ENCODE measurements around the gene PTGDS.

DNA sequence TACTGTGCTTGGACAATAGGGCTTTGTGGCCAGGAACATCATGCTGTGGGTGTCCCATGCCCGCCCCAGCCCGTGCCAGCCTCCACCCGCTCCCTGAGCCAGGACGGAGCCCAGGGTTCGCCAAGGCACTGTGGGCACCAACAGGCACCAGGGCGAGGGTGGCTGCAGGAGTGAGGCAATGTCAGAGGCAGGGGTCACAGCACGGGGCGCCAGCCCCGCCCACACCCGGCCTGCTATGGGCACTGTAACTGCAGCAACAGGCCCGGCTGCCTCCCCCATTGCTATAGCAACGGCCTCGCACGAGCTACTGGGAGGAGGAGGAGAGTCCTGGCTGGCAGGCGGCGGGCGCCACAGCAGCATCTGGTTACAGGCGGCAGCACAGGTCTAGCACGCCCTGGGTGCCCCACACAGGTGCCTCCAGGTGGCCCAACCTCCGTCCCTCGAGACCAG is 48.2 kb downstream of the PTGDS start:
- TF ChIP-seq NFIC (IDR thresholded peaks at IDR 0.05) (no peak), YY1 (IDR thresholded peaks at IDR 0.05; ENCODE audit: low read depth) (no peak), TAF1 (IDR thresholded peaks at IDR 0.05; ENCODE audit: low read depth) (no peak), CREB1 (IDR thresholded peaks at IDR 0.05; ENCODE audit: low read depth) (no peak), ZBTB7A (IDR thresholded peaks at IDR 0.05; ENCODE audit: low read depth) (peak; percentile 26; the same call in 1 of the 2 replicates), EP300 (IDR thresholded peaks at IDR 0.05; ENCODE audit: borderline replicate concordance) (no peak), FOXM1 (IDR thresholded peaks at IDR 0.05; ENCODE audit: borderline replicate concordance, low read depth) (no peak), CEBPB (IDR thresholded peaks at IDR 0.05) (peak; percentile 47; the same call in 1 of the 2 replicates)
- TF ChIP-seq, protein P1, sequence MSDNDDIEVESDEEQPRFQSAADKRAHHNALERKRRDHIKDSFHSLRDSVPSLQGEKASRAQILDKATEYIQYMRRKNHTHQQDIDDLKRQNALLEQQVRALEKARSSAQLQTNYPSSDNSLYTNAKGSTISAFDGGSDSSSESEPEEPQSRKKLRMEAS (IDR thresholded peaks at IDR 0.05) = peak; percentile 85
- TF ChIP-seq, protein P2, sequence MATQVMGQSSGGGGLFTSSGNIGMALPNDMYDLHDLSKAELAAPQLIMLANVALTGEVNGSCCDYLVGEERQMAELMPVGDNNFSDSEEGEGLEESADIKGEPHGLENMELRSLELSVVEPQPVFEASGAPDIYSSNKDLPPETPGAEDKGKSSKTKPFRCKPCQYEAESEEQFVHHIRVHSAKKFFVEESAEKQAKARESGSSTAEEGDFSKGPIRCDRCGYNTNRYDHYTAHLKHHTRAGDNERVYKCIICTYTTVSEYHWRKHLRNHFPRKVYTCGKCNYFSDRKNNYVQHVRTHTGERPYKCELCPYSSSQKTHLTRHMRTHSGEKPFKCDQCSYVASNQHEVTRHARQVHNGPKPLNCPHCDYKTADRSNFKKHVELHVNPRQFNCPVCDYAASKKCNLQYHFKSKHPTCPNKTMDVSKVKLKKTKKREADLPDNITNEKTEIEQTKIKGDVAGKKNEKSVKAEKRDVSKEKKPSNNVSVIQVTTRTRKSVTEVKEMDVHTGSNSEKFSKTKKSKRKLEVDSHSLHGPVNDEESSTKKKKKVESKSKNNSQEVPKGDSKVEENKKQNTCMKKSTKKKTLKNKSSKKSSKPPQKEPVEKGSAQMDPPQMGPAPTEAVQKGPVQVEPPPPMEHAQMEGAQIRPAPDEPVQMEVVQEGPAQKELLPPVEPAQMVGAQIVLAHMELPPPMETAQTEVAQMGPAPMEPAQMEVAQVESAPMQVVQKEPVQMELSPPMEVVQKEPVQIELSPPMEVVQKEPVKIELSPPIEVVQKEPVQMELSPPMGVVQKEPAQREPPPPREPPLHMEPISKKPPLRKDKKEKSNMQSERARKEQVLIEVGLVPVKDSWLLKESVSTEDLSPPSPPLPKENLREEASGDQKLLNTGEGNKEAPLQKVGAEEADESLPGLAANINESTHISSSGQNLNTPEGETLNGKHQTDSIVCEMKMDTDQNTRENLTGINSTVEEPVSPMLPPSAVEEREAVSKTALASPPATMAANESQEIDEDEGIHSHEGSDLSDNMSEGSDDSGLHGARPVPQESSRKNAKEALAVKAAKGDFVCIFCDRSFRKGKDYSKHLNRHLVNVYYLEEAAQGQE (IDR thresholded peaks at IDR 0.05; ENCODE audit: low read depth) = no peak
